B cell (primary cell): ENCODE results near the gene MYCBP2.

ENCODE experiments used
- EZH2 ChIP-seq: IDR thresholded peaks from 2 replicates; pipeline ENCODE4 v1.6.1; 2012; ENCODE audit warnings: borderline replicate concordance, low read depth, mild to moderate bottlenecking, moderate library complexity, low read length; ENCODE audit not compliant: insufficient read depth, poor library complexity, severe bottlenecking
- TF ChIP-seq, protein P1 (sequence below): fragments of 200-600 bp; IDR thresholded peaks from one replicate; pipeline ENCODE4 v1.8.0; 2022; ENCODE audit warnings: antibody characterized with exemption, mild to moderate bottlenecking

DNA sequence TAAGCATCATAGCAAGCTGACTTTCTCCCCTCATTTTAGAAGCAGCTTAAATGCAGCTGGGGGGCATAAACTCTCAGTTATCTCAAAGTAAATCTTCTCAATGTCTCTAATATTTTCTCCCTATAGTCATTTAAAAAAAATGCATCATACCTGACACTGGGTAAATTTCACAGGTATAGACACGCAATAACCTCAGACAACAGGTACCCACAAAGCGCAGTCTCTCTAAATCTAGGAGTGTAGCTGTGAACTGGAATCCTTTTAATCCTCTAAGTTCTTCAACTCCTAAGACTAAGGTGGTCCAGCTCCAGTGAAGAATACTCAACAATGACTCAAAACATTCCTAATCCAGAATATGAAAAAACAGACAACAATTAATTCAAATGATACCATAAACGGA is 141.2 kb downstream of the MYCBP2 start:
- TF ChIP-seq, protein P1, sequence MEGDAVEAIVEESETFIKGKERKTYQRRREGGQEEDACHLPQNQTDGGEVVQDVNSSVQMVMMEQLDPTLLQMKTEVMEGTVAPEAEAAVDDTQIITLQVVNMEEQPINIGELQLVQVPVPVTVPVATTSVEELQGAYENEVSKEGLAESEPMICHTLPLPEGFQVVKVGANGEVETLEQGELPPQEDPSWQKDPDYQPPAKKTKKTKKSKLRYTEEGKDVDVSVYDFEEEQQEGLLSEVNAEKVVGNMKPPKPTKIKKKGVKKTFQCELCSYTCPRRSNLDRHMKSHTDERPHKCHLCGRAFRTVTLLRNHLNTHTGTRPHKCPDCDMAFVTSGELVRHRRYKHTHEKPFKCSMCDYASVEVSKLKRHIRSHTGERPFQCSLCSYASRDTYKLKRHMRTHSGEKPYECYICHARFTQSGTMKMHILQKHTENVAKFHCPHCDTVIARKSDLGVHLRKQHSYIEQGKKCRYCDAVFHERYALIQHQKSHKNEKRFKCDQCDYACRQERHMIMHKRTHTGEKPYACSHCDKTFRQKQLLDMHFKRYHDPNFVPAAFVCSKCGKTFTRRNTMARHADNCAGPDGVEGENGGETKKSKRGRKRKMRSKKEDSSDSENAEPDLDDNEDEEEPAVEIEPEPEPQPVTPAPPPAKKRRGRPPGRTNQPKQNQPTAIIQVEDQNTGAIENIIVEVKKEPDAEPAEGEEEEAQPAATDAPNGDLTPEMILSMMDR: no peak
- TF ChIP-seq EZH2: no peak
